K562 (cell line): Measurements from ENCODE around the gene WTIP. TPM values are rescaled to one million over a fixed set of nuclear protein-coding genes. Genes with fewer than 3 reads are reported as not detected.

Experiments
- ARNT ChIP-seq, 2 experiments: fragments of 450-650 bp; IDR thresholded peaks; 2 replicates each; pipeline ENCODE4 v1.6.1; 2016; ENCODE audit warnings: mild to moderate bottlenecking in 1 of 2
- FOXK2 ChIP-seq, 2 experiments: fragments of 450-650 bp; IDR thresholded peaks in 1 of 2; conservative IDR thresholded peaks in 1 of 2; 2 replicates each; pipeline ENCODE4 v1.6.1; 2016; ENCODE audit warnings: low read depth in 2 of 2, mild to moderate bottlenecking in 1 of 2
- FOXO4 ChIP-seq: fragments of 450-650 bp; formaldehyde crosslinking; IDR thresholded peaks from 2 replicates; pipeline ENCODE4 v1.4.0; 2020; ENCODE audit warnings: mild to moderate bottlenecking, moderate library complexity
- NELFE ChIP-seq: IDR thresholded peaks from 2 replicates; pipeline ENCODE4 v1.6.1; 2011; ENCODE audit warnings: mild to moderate bottlenecking; ENCODE audit not compliant: insufficient read depth, insufficient read length
- NFATC3 ChIP-seq: fragments of 450-650 bp; IDR thresholded peaks from 2 replicates; pipeline ENCODE4 v1.6.1; 2017; ENCODE audit warnings: mild to moderate bottlenecking
- POLR2G ChIP-seq: fragments of 200-400 bp; formaldehyde crosslinking; IDR thresholded peaks from 2 replicates; pipeline ENCODE4 v1.6.1; 2017; ENCODE audit warnings: low read depth, mild to moderate bottlenecking, antibody characterized with exemption, low read length, moderate library complexity
- PRMT5 ChIP-seq: sonication (generic); formaldehyde crosslinking; IDR thresholded peaks from 2 replicates; pipeline ENCODE4 v1.5.0; 2020; ENCODE audit warnings: missing genetic modification reagents
- U2AF2 ChIP-seq: fragments of 200-400 bp; formaldehyde crosslinking; optimal IDR thresholded peaks from 2 replicates; pipeline ENCODE3; 2017; ENCODE audit warnings: low read depth, mild to moderate bottlenecking, low read length
- ZNF124 ChIP-seq: sonication (generic); formaldehyde crosslinking; IDR thresholded peaks from 2 replicates; pipeline ENCODE4 v1.8.1; 2022; ENCODE audit warnings: missing genetic modification reagents
- ZZZ3 ChIP-seq: fragments of 450-650 bp; IDR thresholded peaks from 2 replicates; pipeline ENCODE4 v1.6.1; 2016; ENCODE audit warnings: antibody characterized with exemption, mild to moderate bottlenecking, moderate library complexity
- polyA plus RNA-seq, 8 experiments: library from polyadenylated mRNA; depleted of rRNA in 4 of 8; stranded (reverse) in 5 of 8; unstranded in 3 of 8; fragments of >200 nt; fragmentation: Nextera tagmentation in 2 of 8; fragmentation: Illumina TruSeq in 1 of 8; extraction: Ambion mirVana in 2 of 8; extraction: Trizol in 1 of 8; gene quantifications; 2 replicates each; pipeline versions ENCODE4 v1.2.1 to v1.2.3, GENCODE V29; 2011 to 2014; ENCODE audit warnings: inconsistent platforms in 1 of 8, missing spikeins in 1 of 8
- total RNA-seq, 7 experiments: library from RNA; depleted of rRNA in 6 of 7; stranded (reverse); fragments of >200 nt in 6 of 7; fragmentation: Illumina TruSeq in 2 of 7; extraction: Trizol in 2 of 7; gene quantifications; 2 replicates each; pipeline versions ENCODE4 v1.2.1 to v1.2.3, GENCODE V29; 2011 to 2021; ENCODE audit warnings: low replicate concordance in 1 of 7
- TF ChIP-seq, protein P1 (sequence below): fragments of 250-450 bp; sonication (Bioruptor Pico); IDR thresholded peaks from 2 replicates; pipeline ENCODE4 v1.5.0; 2020; ENCODE audit warnings: mild to moderate bottlenecking

The WTIP gene
- total and polyA plus RNA-seq, 9 of the 15 experiments (the other 6 are each of a cell fraction or from before 2014, with no cell fraction given), result under 0.01 to 0.54 (median 0.27) TPM; not detected in 1

- no peak for TF ChIP-seq FOXO4
- TF ChIP-seq NFATC3, result no peak
- no peak for TF ChIP-seq NELFE
- no peak for TF ChIP-seq POLR2G
- no peak for TF ChIP-seq PRMT5 (CRISPR knock-in tag)
- TF ChIP-seq ZNF124 (CRISPR knock-in tag), result no peak
- no peak for TF ChIP-seq ZZZ3
- TF ChIP-seq, protein P1, sequence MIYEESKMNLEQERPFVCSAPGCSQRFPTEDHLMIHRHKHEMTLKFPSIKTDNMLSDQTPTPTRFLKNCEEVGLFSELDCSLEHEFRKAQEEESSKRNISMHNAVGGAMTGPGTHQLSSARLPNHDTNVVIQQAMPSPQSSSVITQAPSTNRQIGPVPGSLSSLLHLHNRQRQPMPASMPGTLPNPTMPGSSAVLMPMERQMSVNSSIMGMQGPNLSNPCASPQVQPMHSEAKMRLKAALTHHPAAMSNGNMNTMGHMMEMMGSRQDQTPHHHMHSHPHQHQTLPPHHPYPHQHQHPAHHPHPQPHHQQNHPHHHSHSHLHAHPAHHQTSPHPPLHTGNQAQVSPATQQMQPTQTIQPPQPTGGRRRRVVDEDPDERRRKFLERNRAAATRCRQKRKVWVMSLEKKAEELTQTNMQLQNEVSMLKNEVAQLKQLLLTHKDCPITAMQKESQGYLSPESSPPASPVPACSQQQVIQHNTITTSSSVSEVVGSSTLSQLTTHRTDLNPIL (CRISPR knock-in tag), result no peak
- no peak for TF ChIP-seq ARNT (IDR thresholded peaks at IDR 0.05)
- TF ChIP-seq U2AF2, result no peak
- TF ChIP-seq FOXK2 (conservative IDR thresholded peaks at IDR 0.05 in 1 of 2, IDR thresholded peaks at IDR 0.05 in 1 of 2; ENCODE audit: low read depth in 2 of 2), result no peak
Measured at GRCh38 chr19:34501339-34502320, 20.1 kb downstream of the WTIP start (continued).
